Activated CD8-positive, alpha-beta memory T cell treated with anti-CD3 and anti-CD28 coated beads for 36 hours (primary cell): ENCODE measurements around the gene FCER1A. TPM values are rescaled to one million over a fixed set of nuclear protein-coding genes. Genes with fewer than 3 reads are reported as not detected.
"Not testable (repeated sequence)": the region's sequence is repeated elsewhere in the genome, so short reads cannot be mapped to it uniquely, and the experiment has no call there.

Source experiments
- CTCF ChIA-PET: fragments of 350-600 bp; sonication (Branson Sonifier 250); formaldehyde crosslinking; loops from one replicate; lab custom pipeline; 2021; ENCODE audit warnings: antibody characterized with exemption; lab: Charles Lee
- POLR2A ChIA-PET: fragments of 350-600 bp; sonication (Branson Sonifier 250); formaldehyde crosslinking; loops from one replicate; lab custom pipeline; 2021; ENCODE audit warnings: antibody characterized with exemption; lab: Charles Lee
- total RNA-seq, 2 experiments: library from RNA; stranded (reverse); gene quantifications; one replicate each; pipeline ENCODE4 v1.2.3, GENCODE V29; 2021

FCER1A gene
- total RNA-seq, 2 experiments from 2014 or later, result not detected

GRCh38 chr1:159342761-159343425, 40.8 kb downstream of the FCER1A start:
- ChIA-PET POLR2A (no interaction called here), CTCF (no interaction called here)

- CTCF ChIA-PET, result not testable (repeated sequence)
Observed at GRCh38 chr1:159349374-159349773, 47.2 kb downstream of the FCER1A start.

GRCh38 chr1:159352436-159352835, 50.3 kb downstream of the FCER1A start:
- ChIA-PET POLR2A (no interaction called here), CTCF (no interaction called here)

More at GRCh38 chr1:159349374-159349773, 47.2 kb downstream of the FCER1A start:
- POLR2A ChIA-PET, result not testable (repeated sequence)

Other genes starting within 250 kb of the FCER1A start
- gene AIM2, start 225.6 kb upstream of the FCER1A start, total RNA-seq, result 10 to 100 TPM; 64.8 to 64.9 TPM
- gene CADM3, start 130.7 kb upstream of the FCER1A start, total RNA-seq, result not detected
- gene ACKR1, start 97.5 kb upstream of the FCER1A start, total RNA-seq, result under 1 TPM in 1 of 2 experiments, not detected in 1; 0.27 TPM
- not detected for gene OR10J4, start 129.9 kb downstream of the FCER1A start, total RNA-seq
- not detected for gene OR10J1, start 137.4 kb downstream of the FCER1A start, total RNA-seq
- gene OR10J5, start 233.7 kb downstream of the FCER1A start, total RNA-seq, result not detected